ENCODE data around the gene BRMS1.

- TF ChIP-seq EZH2phosphoT487 (IDR thresholded peaks at IDR 0.05; ENCODE audit: insufficient read depth, low read depth) (no peak), EZH2 (IDR thresholded peaks at IDR 0.05; ENCODE audit: insufficient read depth, poor library complexity, severe bottlenecking) (no peak)
Measured at GRCh38 chr11:66313321-66314185, 31.4 kb downstream of the BRMS1 start.
